HG02970 (cell line): Measurements from ENCODE around the gene TMEM178B.
"Not testable (repeated sequence)": the region's sequence is repeated elsewhere in the genome, so short reads cannot be mapped to it uniquely, and the experiment has no call there.

Experiments
- ATAC-seq: cut with Tn5 transposase; IDR thresholded peaks from one replicate; pipeline ENCODE4 v1.9.1; 2021; ENCODE audit warnings: mild to moderate bottlenecking, moderate library complexity, moderate number of reproducible peaks; ENCODE audit not compliant: unreplicated experiment, low FRiP score

TMEM178B gene

DNA sequence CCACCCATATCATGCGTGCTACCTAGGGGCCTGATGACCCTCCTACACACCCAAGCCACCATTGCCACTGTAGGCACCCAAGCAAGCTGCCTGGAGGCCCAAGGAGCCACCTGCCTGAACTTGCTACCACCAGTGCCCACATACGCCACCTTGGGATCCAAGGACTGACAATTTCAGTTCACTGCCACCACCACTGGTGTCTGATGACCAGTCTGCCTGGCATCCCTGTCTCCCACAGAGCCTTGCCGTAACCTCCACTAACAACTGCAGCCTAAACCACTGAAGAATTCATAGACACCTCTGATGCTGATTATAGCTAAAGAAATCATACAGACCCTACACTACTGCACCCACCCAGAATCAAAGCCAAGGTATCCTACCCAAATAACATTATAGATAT lies 58.8 kb downstream of the TMEM178B start:
- no peak for ATAC-seq

DNA sequence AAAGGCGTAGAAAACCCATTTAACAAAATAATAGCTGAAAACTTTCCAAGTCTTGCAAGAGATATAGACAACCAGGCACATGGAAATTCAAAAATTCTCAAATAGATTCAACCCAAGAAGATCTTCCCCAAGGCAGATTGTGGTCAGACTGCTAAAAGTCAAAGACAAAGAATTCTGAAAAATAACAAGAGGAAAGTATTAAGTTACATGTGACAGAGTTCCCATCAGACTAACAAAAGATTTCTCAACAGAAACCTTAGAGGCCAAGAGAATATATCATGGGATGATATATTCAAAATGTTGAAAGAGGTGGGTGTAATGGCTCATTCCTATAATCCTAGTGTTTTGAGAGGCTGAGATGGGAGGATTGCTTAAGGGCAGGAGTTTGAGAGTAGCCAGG lies 59.8 kb downstream of the TMEM178B start:
- ATAC-seq: no peak

- no peak for ATAC-seq
Observed at GRCh38 chr7:141142058-141142457, 68.2 kb downstream of the TMEM178B start.

GRCh38 chr7:141144921-141145629 lies 71.2 kb downstream of the TMEM178B start:
- no peak for ATAC-seq

GRCh38 chr7:141145630-141145982 lies 71.7 kb downstream of the TMEM178B start:
- ATAC-seq: no peak

DNA sequence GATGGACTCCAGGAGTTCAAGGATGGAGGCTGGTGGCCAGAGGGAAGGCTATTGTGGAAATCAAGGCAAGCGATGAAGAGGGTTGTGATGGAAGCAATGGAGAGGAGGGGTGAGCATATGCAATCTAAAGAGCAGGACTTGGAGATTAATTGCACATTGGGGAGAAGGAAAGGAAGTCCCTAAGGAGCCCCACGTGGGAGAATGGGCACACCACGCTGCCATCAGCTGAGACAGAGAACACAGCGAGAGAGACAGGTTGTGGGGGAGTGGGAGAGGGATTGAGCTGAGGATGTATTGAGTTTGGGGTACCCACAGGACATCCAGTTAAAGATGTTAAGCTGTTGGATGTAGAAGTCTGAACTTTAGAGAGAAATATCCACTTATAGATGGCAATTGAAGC lies 73.6 kb downstream of the TMEM178B start:
- no peak for ATAC-seq

GRCh38 chr7:141150465-141150864 lies 76.6 kb downstream of the TMEM178B start:
- no peak for ATAC-seq

DNA sequence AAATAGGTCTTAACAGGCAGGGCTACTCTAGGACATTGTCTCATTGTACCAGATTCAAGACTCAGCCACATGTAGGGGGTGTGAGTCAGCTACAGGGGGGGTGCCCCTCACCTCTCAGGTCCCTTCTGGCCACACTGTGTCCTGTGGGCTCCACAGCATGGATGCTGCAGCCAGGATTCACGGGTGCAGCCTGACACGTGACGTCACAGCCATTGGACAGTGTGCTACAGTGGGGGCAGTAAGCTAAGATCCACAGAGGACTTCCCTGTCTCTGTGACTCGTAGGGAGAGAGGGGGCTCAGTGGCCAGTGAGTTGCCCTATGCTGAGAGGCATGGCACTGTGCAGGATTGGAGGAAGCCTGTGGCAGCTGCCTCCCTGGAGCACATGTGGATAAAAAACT lies 77.9 kb downstream of the TMEM178B start:
- ATAC-seq: no peak

DNA sequence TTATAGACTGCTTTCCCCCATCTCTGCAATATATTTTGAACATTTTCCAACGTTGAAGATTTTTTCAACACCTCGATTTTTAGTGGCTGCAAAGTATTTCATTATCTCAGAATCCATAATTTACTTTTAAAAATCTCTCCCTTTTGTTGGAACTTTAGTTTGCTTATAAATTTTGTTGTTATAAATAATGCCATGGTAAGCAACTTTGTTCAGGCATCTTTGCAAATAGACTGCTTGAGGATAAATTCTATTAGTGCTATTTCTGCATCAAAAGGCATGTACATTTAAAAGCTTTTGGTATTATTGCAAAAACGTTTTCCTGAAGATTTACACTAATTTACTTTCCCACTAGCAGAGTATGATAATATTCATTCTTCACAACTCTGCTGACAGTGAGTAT lies 79.4 kb downstream of the TMEM178B start:
- ATAC-seq: no peak

DNA sequence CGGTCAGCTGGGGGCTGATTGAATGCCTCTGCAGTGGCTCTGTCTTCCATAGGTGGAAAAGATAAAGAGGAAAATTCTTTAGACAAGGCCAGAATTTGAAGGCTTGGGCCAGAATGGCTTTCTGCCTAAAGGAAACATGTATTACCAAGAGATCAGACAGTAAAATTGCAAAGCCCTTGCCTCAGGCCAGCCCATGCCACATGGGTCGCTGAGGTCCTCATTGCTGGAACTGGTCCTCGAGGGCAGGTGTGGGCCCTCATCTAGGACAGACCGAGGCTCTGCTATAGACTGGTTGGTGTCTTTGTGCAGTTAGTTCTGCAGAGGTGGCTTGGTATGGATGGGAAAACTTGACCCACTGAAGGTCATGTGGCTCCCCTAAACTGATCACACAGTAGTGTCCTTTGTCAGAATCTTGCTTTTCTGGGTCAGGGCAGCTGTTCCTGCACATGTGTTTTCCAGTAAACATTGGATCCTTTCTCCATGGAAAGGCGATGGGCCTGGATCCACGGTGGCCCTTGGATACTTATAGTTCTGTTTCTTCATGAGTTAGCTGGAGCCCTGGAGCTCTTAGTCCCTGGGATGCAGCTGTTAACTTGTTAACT lies 80.4 kb downstream of the TMEM178B start:
- no peak for ATAC-seq

DNA sequence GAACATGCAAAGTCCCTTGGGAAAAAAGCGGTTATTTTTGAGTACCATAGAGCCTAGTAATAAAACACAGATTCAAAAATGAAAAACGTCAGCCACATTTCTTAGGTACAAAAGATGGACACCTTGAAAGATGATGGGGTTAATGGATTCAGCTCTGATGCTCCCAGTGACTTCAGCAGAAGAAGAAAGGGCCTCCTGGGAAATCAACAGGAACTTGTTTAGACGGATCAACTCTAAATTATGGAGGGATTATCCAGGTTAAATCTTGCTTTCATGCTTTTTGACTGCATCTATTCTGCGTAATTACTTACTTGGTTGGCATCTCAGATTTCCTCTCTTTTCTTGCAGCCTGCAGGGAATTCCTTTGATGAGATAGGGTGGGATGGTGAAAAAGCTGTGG lies 82.5 kb downstream of the TMEM178B start:
- no peak for ATAC-seq

DNA sequence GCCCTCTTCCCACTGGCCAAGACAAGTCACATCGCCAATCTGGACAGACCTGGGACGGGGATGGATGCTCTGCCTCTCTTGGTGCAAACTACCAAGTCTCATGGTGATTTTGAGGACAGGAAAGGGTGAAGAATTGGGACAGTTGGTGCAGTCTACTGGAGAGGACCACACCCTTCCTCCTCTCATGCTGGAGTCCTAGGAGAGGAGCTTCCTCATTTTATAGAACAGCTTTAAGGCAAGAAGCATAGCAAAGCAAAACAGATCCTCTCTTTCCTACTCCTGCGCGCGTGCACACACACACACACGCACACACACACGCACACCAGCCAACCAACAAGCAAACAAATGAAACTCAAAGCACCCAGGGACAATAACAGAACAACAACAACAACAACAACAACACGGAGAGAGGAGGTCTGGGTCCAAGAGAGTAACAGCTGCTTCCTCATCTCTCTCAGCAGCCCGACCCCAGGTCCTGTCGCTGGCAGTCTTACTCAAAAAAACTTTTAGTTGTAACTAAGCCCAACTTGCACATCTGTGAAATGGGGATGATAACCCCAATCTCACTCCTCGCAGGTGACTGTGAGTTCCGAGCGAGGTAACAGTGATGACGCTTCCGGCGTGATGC lies 83.4 kb downstream of the TMEM178B start:
- ATAC-seq: no peak

GRCh38 chr7:141158561-141158960 lies 84.7 kb downstream of the TMEM178B start:
- ATAC-seq: no peak

GRCh38 chr7:141160246-141160860 lies 86.5 kb downstream of the TMEM178B start:
- ATAC-seq: no peak

DNA sequence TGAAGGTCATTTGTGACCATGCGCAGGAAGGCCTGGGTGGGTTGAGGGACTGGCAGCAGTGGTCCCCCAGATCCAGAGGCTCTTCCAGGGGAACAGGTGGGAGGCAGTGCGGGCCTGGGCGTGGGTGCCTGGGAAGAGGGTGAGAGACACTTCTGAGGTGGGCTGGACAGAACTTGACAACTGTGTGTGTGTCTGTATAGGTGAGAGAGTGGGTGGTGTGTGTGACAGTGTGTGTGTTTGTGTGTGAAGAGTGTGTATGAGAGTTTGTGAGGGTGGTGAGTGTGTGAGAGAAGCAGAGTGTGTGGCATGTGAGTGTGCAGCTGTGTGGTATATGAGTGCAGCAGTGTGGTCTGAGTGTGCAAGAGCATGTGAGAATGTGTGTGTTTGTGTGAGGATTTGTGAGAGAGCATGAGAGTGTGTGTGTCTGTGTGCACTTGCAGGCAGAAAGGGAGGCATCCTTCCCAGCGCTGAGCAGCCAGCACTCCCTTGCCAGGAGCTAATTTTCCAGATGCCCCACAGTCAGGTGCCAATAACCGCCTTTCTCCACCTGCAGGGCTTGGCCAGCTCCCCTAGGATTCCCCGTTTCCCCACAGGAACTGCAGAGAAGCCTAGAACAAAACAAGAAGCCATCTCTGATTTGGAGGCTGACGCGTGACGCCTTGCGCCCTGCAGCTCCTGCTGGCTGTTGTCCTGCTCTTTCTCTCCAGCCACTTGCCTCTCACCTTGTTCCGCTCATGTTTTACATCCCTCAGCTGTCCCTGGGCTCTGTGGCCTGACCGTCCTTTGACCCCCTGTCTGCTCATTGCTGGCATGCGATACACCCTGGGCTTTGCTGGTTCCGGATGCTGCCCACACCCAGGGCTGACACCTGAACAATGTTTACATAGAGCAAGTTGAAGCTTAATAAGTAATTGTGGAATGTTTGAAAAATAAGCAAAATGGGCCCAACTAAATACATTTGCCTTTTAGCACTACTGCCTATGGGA lies 88.0 kb downstream of the TMEM178B start:
- ATAC-seq: no peak

GRCh38 chr7:141165521-141165920 lies 91.7 kb downstream of the TMEM178B start:
- ATAC-seq: no peak

DNA sequence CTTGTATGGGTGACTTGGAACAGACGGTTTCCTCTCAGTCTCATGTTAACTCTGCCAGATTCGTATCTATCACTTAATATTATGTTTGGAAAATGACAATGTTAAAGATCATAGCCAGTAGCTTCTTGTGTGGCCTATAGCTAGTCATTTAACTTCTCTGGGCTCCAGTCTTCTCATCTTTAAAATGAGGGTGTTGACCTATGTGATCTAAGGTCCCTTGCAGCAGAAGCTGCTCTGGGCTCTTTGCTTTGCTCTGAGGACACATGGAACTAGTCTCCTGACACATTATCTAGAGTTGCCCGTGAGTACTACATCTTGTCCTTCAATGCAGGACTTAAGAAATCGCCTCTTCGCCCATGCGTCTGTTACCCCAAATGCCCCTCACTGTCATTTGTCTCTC lies 93.1 kb downstream of the TMEM178B start:
- no peak for ATAC-seq

DNA sequence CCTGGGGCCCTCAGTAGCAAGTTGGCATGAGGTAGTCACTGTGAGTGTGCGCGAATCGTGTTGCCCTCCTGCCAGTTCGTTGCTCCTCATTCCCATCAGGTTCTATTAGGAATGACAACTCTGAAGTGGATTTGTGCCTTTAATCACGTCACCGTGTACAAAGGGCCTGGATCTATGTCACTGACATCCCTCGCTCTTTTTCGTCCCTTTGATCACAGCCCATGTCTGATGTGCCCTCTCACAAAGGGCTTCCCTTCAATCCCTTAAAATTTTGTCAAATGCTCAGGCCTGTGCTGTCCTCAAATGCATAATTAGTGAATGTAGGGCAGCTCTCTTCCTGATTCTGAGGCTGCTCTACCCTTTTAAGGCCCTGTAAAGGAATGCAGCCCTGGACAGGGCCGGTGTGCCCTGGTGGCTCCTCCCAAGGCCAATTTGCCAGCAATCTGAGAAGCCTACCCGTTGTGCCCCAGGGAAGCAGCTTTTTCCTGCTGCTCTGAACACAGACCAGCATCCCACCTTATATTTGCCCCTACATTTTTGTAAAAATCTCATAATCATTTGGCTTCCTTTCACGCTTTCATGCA lies 93.6 kb downstream of the TMEM178B start:
- no peak for ATAC-seq

DNA sequence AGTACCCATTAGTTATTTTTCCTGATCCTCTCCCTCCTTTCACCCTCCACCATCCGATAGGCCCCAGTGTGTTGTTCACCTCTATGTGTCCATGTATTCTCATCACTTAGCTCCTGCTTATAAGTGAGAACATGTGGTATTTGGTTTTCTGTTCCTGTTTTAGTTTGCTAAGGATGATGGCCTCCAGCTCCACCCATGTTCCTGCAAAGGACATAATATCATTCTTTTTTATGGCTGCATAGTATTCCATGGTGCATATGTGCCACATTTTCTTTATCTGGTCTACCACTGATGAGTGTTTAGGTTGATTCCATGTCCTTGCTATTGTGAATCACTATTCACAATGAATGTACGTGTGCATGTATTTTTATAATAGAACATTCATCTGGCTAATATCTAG lies 95.3 kb downstream of the TMEM178B start:
- ATAC-seq: not testable (repeated sequence)

DNA sequence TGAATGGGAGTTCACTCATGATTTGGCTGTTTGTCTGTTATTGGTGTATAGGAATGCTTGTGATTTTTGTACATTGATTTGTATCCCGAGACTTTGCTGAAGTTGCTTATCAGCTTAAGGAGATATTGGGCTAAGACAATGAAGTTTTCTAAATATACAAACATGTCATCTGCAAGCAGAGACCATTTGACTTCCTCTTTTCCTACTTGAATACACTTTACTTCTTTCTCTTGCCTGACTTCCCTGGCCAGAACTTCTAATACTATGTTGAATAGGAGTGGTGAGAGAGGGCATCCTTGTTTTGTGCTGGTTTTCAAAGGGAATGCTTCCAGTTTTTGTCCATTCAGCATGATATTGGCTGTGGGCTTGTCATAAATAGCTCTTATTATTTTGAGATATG lies 101.9 kb downstream of the TMEM178B start:
- ATAC-seq: not testable (repeated sequence)
